HG03439 (cell line): ENCODE results near the gene PUSL1.

ENCODE experiments used
- ATAC-seq: cut with Tn5 transposase; IDR thresholded peaks from one replicate; pipeline ENCODE4 v1.9.1; 2021; ENCODE audit warnings: mild to moderate bottlenecking, moderate library complexity; ENCODE audit not compliant: unreplicated experiment

Gene PUSL1

GRCh38 chr1:1349256-1350012 is 41.0 kb downstream of the PUSL1 start, which contains the start of gene DVL1:
Gene DVL1, minus strand, starts transcription at chr1:1349418. Its CDS starts 353 bp downstream, at chr1:1349065.
- ATAC-seq: peak; percentile 53

DNA sequence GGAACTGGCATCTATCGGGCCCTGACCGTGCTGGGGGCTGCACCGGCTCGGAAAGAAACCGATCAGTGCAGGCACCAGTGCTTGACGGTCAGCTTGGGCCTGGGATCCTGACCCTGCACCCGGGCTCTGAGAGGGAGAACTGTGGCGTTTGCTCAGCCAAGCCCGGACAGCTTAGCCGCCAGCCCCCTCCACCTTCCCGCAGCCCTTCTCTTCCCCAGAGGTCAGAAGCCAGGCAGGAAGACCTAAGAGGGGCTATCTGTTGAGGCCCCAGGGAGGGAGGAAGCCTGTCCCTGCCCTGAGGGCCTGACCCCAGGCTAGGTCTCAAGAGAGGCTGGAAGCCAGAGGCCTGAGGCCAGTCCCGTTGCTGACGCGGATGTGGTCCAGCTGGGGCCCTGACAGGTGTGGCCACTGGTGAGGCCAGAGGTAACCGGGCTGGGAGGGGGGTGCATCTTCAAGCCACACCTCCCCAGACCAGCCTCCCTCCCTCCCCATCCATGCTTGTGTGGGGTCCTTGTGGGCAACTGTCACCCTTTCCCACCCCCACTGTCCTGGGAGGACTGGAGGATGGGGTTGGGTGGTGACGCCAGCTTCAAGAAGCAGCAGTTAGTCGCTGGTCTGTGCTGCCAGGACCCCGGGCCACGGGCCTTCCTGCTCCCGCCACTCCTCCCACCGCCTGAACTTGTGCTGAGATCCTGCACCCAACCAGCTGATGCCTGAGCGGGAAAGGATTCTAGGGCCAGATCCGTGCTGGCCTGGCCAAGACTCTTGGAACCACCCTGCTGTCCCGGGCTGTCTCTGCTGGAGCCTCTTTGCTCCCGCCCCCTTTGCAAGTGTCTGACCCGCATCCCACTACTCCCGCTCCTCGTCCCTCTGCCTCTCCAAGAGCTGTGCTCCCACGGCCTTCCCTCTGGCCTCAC is 43.4 kb downstream of the PUSL1 start:
- ATAC-seq: no peak

- no peak for ATAC-seq
Measured at GRCh38 chr1:1352786-1353388, 44.5 kb downstream of the PUSL1 start.

DNA sequence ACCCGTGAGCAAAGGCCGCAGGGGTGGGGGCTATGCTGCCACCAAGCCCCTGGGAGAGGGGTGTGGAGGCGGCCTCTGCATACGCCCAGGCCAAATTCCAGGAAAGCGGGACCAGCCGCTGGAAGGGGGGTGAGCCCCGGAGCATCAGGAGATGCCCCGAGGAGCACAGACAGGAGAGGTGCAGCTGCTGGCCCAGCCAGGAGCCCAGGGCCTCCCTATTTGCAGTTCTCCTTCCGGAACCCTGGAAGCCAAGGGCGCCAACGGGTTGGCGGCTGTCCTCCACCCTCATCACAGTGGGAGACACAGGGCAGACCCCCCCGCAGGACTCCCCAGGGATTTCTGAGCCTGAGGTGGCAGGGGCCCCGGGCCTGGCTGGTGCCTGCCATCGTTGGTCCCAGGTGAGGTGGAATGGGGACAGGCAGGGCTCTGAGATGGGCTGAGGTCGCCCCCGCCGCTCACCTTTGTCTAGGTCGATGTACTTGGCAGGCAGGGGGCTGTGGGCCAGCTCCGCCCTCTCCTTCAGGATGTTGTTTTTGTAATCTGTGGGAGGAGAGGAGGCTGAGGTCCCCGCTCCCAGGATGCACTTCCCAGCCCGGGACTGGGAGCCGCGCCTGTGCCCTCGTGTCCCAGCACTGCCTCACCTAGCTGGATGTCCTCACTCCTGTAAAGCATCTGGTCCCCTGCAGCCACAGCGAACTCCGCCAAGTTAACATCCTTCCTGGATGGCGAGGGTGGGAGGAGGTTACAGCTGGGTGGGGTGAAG is 45.2 kb downstream of the PUSL1 start:
- no peak for ATAC-seq

- no peak for ATAC-seq
Measured at GRCh38 chr1:1354271-1355247, 46.2 kb downstream of the PUSL1 start.

GRCh38 chr1:1355416-1355815 is 47.0 kb downstream of the PUSL1 start:
- no peak for ATAC-seq

DNA sequence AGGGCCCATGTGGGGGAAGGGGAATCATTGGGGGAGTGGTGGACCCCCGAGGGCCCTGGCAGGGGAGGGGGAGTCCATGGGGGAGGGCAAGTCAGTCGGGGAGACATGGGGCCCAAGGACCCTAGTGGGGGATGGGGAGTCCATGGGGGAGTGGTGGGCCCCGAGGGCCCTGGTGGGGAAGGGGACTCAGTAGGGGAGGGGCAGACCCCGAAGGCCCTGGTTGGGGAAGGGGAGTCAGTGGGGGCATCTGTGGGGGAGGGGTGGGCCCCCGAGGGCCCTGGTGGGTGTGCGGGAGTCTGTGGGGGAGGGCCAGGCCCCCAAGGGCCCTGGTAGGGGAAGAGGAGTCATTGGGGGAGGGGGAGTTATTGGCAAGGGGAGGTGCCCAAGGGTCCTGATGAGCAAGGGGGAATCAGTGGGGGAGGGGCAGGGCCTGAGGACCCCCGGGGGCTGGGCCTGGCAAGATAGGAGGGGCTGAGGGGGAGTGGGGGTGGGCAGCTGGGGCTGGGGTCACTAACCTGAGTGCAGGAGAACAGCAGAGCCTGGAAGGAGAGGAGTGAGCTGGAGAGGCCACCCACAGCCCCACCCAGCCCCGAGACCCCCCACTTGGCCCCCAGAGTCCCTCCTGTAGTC is 47.9 kb downstream of the PUSL1 start:
- no peak for ATAC-seq

DNA sequence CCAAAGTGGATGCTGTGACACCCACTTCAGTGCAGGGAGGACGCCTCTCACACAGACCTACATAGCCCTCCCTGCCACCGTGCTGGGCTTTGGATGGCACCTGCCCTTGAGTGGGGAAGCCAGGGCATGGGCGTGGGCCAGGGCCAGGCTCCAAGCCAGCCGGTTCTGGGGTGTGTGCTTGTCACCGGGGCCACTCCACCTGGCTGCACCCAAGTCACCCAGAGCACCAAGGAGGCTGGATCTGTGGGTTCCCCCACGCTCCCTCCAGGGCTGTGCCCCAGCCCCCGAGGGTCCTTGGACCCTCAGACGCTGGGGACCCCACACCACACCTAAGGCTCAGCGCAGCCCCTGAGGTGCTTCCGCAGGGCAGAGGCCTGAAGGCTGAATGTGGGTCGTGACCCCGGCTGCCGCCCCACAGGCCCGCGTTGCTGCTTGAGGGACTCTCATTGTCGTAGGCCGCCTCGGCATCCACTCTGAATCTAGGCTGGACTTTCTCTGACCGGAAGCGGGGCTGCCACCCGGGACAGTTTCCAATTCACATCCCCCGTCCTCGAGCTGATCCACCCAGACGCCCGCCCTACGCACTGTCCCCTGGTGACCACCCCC is 48.5 kb downstream of the PUSL1 start:
- ATAC-seq: no peak

GRCh38 chr1:1357871-1358432 is 49.6 kb downstream of the PUSL1 start:
- no peak for ATAC-seq

- no peak for ATAC-seq
Measured at GRCh38 chr1:1358433-1359271, 50.3 kb downstream of the PUSL1 start, which contains the start of gene MXRA8. Gene MXRA8, minus strand, starts transcription at chr1:1358555. Its CDS starts 51 bp downstream, at chr1:1358504.

DNA sequence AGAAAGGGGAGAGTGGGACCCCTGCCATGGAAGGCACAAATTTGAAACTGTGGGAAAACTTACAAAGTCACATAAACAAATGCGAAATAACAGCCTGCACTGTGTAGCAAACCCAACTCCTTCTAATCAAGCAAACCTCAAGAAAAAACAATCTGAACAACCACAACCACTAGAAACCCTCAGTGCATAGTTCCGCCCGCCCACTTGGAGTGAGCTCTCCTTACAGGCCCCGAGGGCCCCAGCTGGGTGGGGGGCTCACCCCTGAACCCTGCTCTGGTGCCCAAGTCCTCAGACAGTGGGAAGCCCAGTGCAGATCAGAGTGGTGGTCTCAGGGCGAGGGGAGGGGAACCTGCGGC is 50.9 kb downstream of the PUSL1 start:
- no peak for ATAC-seq

- ATAC-seq: no peak
Measured at GRCh38 chr1:1359664-1360468, 51.5 kb downstream of the PUSL1 start.

- ATAC-seq: no peak
Measured at GRCh38 chr1:1360506-1361169, 52.2 kb downstream of the PUSL1 start.
